Esophagus squamous epithelium (tissue), 5 donors: Measurements from ENCODE around the gene CAPN5. TPM values are rescaled to one million over a fixed set of nuclear protein-coding genes. Genes with fewer than 3 reads are reported as not detected.

Experiments
- DNase-seq: peaks from one replicate; lab custom pipeline; 2025; lab: John Stamatoyannopoulos, UW
- H3K27ac ChIP-seq, 4 donors: fragments of 200-600 bp; sonication (generic); one replicate each; pipeline ENCODE4 v1.5.1; 2016 to 2019; ENCODE audit warnings: mild to moderate bottlenecking in 1 of 4
- H3K27me3 ChIP-seq, 4 donors: fragments of 200-600 bp; sonication (generic); 1 replicate in 3 of 4; 2 replicates in 1 of 4; pipeline versions ENCODE4 v1.5.1 to v1.6.0; 2017 to 2021; ENCODE audit warnings: antibody characterized with exemption in 1 of 4
- H3K36me3 ChIP-seq, 3 donors: fragments of 200-600 bp; sonication (generic); one replicate each; pipeline ENCODE4 v1.5.1; 2016 to 2019
- H3K4me1 ChIP-seq, 3 donors: fragments of 200-600 bp; sonication (generic); one replicate each; pipeline ENCODE4 v1.5.1; 2017 to 2019
- H3K4me3 ChIP-seq, 4 donors: fragments of 200-600 bp; sonication (generic); 1 replicate in 3 of 4; 2 replicates in 1 of 4; pipeline ENCODE4 v1.5.1; 2016 to 2019; ENCODE audit warnings: mild to moderate bottlenecking in 2 of 4, moderate library complexity in 1 of 4
- H3K9me3 ChIP-seq, 3 donors: fragments of 200-600 bp; sonication (generic); one replicate each; pipeline ENCODE4 v1.5.1; 2016 to 2019
- POLR2A ChIP-seq, 4 donors: fragments of 450-650 bp; IDR thresholded peaks; one replicate each; pipeline ENCODE4 v1.6.1; 2017; ENCODE audit warnings: antibody characterized with exemption in 4 of 4, mild to moderate bottlenecking in 4 of 4, moderate library complexity in 3 of 4
- WGBS, 2 donors: methylation state at CpG; one replicate each; pipeline ENCODE4 v1.1.5; 2018; 5-methylcytosine and 5-hydroxymethylcytosine counted together
- intact Hi-C: fragments of 100-400 bp; cut with DNase I; formaldehyde crosslinking; loops from one replicate; pipeline ENCODE4 v1.15.0; 2022
- total RNA-seq, 4 donors: library from RNA; depleted of rRNA; stranded (reverse); fragments of >200 nt; gene quantifications; one replicate each; pipeline ENCODE4 v1.1.0, GENCODE V29; 2016
- TF ChIP-seq, protein P1 (sequence below), 6 experiments: fragments of 450-650 bp in 4 of 6; fragments of 200-600 bp in 2 of 6; sonication (generic) in 2 of 6; IDR thresholded peaks; one replicate each; pipeline ENCODE4 v1.5.1; 2016 to 2019; ENCODE audit warnings: antibody characterized with exemption in 6 of 6, mild to moderate bottlenecking in 4 of 6, moderate library complexity in 4 of 6
- donor health status: DM: yes; HTN: yes; CAD: no.

CAPN5 gene
- total RNA-seq, 4 donors from 2014 or later, result 9.3 to 63.2 (median 13.5) TPM

DNA sequence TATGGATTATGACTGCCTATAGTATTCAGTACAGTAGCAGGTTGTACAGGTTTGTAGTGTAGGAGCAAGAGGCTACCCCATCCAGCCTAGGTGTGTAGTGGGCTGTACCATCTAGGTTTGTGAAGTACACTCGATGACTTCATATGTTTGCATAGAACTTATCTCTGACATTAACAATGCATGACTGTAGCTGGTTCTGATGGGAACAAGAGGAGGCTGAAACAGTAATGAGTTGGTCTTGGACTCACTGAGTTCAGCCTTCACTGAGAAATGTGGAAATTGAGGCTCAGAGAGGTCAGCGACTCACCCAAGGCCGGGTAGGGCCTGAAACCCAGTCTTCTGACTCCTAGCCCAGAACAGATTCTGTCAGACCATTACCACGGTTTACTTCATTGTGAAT is 74.3 kb downstream of the CAPN5 start:
- WGBS, 2 donors, result 68 to 81% methylated on average over 4 of the region's 4 CpGs
- Histone ChIP-seq H3K9me3 (no peaks in the 10 kb centered on the region), H3K27me3 (peaks cover 0 to 34% (median 5%) of the 10 kb centered on the region in 4 donors), H3K36me3 (no peaks in the 10 kb centered on the region), H3K4me3 (no peak overlapping the region), H3K4me1 (peaks cover 0 to 36% (median 3%) of the 10 kb centered on the region in 3 donors), H3K27ac (no peak overlapping the region)
- intact Hi-C loops, result no loop called here
- DNase-seq, result no peak
- TF ChIP-seq POLR2A (IDR thresholded peaks at IDR 0.05), result no peak
- TF ChIP-seq, protein P1, sequence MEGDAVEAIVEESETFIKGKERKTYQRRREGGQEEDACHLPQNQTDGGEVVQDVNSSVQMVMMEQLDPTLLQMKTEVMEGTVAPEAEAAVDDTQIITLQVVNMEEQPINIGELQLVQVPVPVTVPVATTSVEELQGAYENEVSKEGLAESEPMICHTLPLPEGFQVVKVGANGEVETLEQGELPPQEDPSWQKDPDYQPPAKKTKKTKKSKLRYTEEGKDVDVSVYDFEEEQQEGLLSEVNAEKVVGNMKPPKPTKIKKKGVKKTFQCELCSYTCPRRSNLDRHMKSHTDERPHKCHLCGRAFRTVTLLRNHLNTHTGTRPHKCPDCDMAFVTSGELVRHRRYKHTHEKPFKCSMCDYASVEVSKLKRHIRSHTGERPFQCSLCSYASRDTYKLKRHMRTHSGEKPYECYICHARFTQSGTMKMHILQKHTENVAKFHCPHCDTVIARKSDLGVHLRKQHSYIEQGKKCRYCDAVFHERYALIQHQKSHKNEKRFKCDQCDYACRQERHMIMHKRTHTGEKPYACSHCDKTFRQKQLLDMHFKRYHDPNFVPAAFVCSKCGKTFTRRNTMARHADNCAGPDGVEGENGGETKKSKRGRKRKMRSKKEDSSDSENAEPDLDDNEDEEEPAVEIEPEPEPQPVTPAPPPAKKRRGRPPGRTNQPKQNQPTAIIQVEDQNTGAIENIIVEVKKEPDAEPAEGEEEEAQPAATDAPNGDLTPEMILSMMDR (IDR thresholded peaks at IDR 0.05), result no peak

GRCh38 chr11:77141475-77141874 is 74.7 kb downstream of the CAPN5 start:
- Histone ChIP-seq H3K4me1 (peaks cover 0 to 36% (median 3%) of the 10 kb centered on the region in 3 donors), H3K9me3 (no peaks in the 10 kb centered on the region), H3K27ac (no peak overlapping the region), H3K4me3 (no peak overlapping the region), H3K36me3 (no peaks in the 10 kb centered on the region), H3K27me3 (peaks cover 0 to 34% (median 5%) of the 10 kb centered on the region in 4 donors)
- WGBS, 2 donors, result 95 to 100% methylated on average over 4 of the region's 4 CpGs
- no peak for DNase-seq
- no peak for TF ChIP-seq POLR2A (IDR thresholded peaks at IDR 0.05)
- TF ChIP-seq, protein P1 (IDR thresholded peaks at IDR 0.05), result no peak
- intact Hi-C loops, result no loop called here

DNA sequence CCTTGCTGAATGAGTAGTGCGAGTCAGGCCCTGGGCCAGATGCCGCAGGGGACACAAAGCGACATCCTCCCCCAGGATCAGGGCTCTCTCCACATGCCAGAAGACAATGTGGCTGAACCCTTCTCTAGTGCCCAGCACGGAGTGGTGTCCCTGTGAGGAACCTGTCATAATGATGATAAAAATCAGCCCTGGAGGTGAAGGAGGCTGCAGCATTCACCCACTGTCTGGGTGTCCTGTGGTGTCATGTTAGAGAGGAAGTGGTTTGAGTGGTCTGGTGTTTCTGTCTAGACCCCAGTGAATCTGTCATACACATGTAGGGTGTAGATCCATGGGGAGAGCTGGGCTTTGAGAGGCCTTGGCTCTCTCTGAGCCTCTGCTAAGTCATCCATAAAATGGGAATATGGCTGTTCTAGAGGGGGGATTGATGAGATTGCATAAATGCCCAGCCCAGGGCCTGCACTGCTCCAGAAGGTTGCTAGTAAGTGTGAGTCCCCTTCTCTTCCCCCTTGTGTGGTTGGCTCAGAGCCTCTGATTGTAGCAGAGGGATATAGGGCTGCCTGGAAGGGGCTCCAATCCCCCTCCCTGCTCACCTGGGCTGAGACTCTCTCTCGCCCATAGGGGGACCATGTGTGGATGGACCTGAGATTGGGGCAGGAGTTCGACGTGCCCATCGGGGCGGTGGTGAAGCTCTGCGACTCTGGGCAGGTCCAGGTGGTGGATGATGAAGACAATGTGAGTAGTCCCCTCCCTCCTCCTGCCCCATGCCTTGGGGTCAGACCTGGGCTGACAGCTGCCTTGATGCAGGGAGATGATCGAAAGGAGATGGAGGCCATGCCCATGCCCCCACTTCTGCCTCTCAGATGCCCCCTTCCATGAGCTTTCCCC is 75.6 kb downstream of the CAPN5 start:
- Histone ChIP-seq H3K27ac (no peak overlapping the region), H3K4me1 (peaks cover under 1 to 36% (median 3%) of the 10 kb centered on the region in 3 donors), H3K9me3 (no peaks in the 10 kb centered on the region), H3K27me3 (peaks cover 0 to 33% (median 5%) of the 10 kb centered on the region in 4 donors), H3K36me3 (no peaks in the 10 kb centered on the region), H3K4me3 (no peak overlapping the region)
- no peak for DNase-seq
- intact Hi-C loops, result no loop called here
- TF ChIP-seq POLR2A (IDR thresholded peaks at IDR 0.05), result no peak
- TF ChIP-seq, protein P1 (IDR thresholded peaks at IDR 0.05), result no peak
- WGBS, 2 donors, result 77 to 79% methylated on average over 10 of the region's 11 CpGs

GRCh38 chr11:77143405-77144020 is 76.7 kb downstream of the CAPN5 start:
- TF ChIP-seq POLR2A (IDR thresholded peaks at IDR 0.05), result no peak
- TF ChIP-seq, protein P1 (IDR thresholded peaks at IDR 0.05), result no peak
- WGBS, 2 donors, result 63 to 79% methylated on average over 5 to 8 of the region's 8 CpGs
- H3K27ac ChIP-seq, result no peak overlapping the region
- H3K36me3 ChIP-seq, result no peaks in the 10 kb centered on the region
- DNase-seq, result no peak
- peaks cover 0 to 32% (median under 1%) of the 10 kb centered on the region in 4 donors for H3K27me3 ChIP-seq
- no peaks in the 10 kb centered on the region for H3K9me3 ChIP-seq
- intact Hi-C loops, result no loop called here
- H3K4me3 ChIP-seq, result no peak overlapping the region
- H3K4me1 ChIP-seq, result peaks cover 3 to 37% (median 7%) of the 10 kb centered on the region in 3 donors
